Left renal cortex interstitium (tissue), 4 donors: ENCODE results near the gene CLIC2. TPM values are rescaled to one million over a fixed set of nuclear protein-coding genes. Genes with fewer than 3 reads are reported as not detected.
"Not testable (repeated sequence)": the region's sequence is repeated elsewhere in the genome, so short reads cannot be mapped to it uniquely, and the experiment has no call there.

Experiments used
- DNase-seq, 4 donors: peaks; one replicate each; pipeline ENCODE4 v3.0.0-alpha.2; 2013; ENCODE audit warnings: low read depth in 4 of 4, low spot score in 2 of 4, missing footprints in 1 of 4
- polyA plus RNA-seq, 4 donors: library from polyadenylated mRNA; unstranded; fragments of 120-200 nt; gene quantifications; one replicate each; pipeline ENCODE4 v1.2.1, GENCODE V29; 2013; ENCODE audit not compliant: insufficient read length in 4 of 4

The CLIC2 gene
- 1 to 10 TPM; 2.9 to 4.1 (median 4.0) TPM for polyA plus RNA-seq

GRCh38 chrX:155334486-155335336 lies at the start of gene CLIC2:
TSS of gene CLIC2 (minus strand) at chrX:155334614. CDS start at chrX:155334427, 187 bp downstream.
- peak; percentile 1 to 8 (median 4) for DNase-seq

- DNase-seq = not testable (repeated sequence)
Observed at GRCh38 chrX:155382529-155382967, 48.1 kb upstream of the CLIC2 start.

- DNase-seq = not testable (repeated sequence)
Observed at GRCh38 chrX:155381843-155382528, 47.6 kb upstream of the CLIC2 start, which contains the start of gene F8A2. TSS of gene F8A2 (plus strand) at chrX:155382095. CDS start at chrX:155382115, 20 bp downstream.

DNA sequence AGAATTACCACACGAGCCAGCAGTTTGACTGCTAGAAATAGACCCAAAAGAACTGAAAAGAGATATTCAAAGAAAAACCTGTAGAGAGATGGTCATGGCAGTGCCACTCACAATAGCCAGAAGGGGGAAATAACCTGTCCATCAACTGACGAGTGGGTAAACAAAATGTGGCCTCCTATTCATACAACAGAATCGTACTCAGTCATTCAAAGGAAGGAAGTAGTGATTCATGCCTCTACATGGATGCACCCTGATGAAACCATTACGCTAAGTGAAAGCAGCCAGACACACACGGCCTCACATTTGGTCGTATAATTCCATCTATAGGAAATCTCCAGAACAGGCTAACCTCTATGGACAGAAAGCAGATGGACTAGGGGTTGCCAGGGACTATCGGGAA lies 45.4 kb upstream of the CLIC2 start:
- DNase-seq = not testable (repeated sequence)

DNA sequence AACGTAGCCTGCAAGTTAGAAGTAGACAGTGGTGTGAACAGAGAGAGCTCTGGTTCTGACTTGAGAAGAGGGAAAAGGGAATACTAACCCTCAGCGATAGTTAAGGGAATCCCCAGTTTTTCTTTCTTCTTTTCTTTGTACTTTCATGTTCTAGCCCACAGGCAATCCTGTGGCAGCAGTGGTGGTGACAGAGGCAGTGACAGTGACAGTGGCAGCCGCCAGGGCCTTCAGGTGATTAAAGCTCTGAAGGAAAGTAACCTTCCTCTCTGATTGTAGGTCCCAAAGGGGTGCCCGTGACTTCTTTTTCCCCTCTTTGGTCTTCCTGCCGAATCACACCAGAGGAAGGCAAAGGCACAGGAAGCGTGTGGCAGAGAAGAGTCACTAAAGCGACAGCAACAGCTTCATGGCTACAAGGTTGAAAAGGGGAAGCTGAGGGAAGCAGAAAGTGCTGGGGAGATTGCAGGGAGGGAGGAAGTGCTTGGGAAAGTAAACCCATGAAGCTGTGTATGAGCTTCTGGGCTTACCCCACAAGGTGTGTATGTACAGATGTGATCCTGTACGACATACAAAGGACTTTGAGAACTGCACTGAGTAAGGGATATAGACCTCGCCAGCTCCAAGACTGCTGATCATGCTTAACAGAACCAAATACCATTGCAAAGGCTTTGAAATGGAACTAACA lies 39.5 kb upstream of the CLIC2 start:
- not testable (repeated sequence) for DNase-seq

DNA sequence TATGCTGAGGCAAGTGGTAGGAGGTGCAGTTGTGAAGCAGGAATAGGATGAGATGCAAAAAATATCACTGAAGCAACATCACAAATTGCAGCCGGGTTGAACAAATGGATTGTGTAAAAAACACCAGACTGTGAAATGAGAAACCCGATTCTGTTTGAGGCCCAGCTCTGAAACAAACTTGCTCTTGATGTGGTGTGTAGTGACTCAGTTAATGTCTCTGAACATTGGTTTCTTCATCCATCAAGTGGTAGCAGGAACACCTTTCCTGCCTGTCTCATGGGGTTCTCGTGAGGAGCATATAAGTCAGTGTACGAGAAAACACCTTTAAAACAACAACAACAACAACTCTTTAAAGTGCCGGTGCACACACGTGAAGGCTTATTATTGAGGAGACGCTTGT lies 29.3 kb upstream of the CLIC2 start:
- not testable (repeated sequence) for DNase-seq

GRCh38 chrX:155349448-155349847 lies 15.0 kb upstream of the CLIC2 start:
- DNase-seq = not testable (repeated sequence)

DNA sequence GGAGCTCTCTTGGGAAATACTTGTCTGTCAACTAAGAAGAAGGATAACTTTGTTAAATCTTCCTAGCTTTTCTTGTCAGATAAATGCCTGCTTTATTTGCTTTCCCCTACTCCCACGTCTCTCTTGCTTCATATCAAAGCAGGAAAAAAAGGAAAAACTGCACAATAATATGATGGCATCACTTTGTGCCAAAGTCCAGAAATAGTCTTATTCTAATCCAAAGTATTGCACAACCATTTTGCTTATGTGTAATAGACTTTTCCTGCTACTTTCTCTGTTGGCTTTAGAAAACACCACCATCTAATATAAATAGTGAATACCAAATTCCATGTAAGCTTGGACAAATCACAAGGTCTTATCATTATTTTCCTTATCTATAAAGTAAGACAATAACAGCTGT lies 11.3 kb upstream of the CLIC2 start:
- DNase-seq = not testable (repeated sequence)

DNA sequence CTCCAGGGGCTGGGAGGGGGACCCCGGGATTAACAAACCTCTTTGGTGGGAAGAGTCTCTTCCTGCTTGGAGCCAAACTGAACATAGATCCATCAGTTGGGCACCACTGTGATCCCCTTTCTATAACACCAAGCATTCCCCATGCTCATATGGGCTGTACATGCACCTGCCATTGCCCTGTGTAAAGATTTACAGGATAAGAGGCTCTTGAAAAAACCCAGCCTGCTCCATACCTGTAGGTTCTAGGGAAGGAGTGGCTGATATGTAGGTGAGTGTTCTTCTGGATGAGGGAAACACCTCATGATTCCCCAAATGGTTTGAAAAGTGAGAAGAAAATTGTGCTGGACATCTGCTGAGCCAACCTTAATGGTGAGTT lies 911 bp upstream of the CLIC2 start:
- not testable (repeated sequence) for DNase-seq

GRCh38 chrX:155333544-155334100 lies 792 bp downstream of the CLIC2 start:
- DNase-seq = no peak

DNA sequence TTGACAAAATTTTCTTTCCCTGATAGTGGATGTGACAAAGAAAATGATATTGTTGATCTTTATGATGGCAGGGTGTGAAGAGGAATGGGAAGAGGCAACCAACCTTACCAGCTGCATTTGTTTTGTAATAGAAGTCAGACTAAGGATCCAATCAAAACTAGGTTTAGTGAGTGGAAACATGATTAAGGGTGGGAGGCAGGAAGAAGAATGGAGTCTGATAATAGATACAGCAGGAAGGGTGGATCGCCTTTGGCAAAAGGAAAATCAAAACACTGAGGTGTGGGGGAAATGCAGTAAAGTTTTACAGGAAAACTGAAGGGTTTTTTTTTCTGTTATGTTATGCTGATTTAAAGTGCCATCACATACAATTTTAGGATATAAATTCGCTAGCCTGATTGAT lies 3.4 kb downstream of the CLIC2 start:
- DNase-seq = no peak

DNA sequence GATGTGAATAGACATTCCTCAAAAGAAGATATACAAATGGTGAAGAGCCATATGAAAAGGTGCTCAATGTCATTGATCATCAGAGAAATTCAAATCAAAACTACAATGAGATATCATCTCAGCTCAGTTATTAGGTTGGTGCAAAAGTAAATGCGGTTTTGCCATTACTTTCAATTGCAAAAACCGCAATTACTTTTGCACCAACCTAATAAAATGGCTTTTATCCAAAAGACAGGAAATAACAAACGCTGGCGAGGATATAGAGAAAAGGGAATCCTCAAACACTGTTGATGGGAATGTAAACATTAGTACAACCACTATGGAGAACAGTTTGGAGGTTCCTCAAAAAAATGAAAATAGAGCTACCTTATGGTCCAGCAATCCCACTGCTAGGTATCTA lies 5.1 kb downstream of the CLIC2 start:
- DNase-seq = no peak

DNA sequence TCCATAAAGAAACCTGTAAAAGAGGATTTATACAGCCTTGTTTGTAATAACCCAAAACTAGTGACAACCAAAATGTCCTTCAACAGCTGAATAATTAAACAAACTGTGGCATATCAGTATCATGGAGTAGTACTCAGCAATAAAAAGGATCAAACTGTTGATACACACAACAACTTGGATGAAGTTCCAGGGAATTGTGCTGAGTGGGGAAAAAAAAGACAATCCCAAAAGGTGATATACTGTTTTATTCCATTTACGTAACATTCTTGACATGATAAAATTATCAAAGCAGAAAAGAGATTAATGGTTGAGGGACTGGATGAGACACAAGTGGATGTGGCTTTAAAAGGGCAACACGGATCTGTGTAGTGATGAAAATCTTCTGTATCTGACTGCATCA lies 7.8 kb downstream of the CLIC2 start:
- DNase-seq = no peak

- DNase-seq = no peak
Observed at GRCh38 chrX:155314260-155314659, 20.2 kb downstream of the CLIC2 start.

GRCh38 chrX:155313766-155314165 lies 20.6 kb downstream of the CLIC2 start:
- DNase-seq = no peak

GRCh38 chrX:155293771-155294170 lies 40.6 kb downstream of the CLIC2 start:
- DNase-seq = no peak

DNA sequence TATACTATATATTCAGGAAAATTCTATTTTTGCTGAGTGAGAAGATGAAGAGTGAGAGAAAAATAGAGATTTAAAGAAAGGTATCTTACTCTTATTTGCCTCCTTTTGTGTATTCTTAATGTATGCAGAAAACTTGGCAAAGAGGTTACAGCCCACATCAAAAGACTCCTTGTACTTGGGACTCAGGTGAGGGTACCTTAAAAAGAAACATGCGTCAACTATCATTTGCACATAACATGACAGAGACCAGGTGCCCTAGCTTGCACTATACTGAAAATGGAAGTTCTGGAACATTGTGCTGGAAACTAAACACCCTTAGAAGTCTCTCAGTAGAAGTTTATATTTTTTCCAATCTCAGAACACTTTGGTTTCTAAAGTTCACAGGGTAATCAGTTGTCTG lies 54.5 kb downstream of the CLIC2 start:
- no peak for DNase-seq

- DNase-seq = no peak
Observed at GRCh38 chrX:155270969-155271368, 63.4 kb downstream of the CLIC2 start.

DNA sequence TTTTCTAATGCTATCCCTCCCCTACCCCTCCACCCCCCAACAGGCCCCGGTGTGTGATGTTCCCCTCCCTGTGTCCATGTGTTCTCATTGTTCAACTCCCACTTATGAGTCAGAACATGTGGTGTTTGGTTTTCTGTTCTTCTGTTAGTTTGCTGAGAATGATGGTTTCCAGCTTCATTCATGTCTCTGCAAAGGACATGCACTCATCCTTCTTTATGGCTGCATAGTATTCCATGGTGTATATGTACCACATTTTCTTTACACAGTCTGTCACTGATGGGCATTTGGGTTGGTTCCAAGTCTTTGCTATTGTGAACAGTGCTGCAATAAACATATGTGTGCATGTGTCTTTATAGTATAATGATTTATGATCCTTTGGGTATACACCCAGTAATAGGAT lies 66.4 kb downstream of the CLIC2 start:
- not testable (repeated sequence) for DNase-seq

- no peak for DNase-seq
Observed at GRCh38 chrX:155266439-155266838, 68.0 kb downstream of the CLIC2 start.
